ENCODE measurements around the gene ATCAY.
"Not testable (repeated sequence)": the region's sequence is repeated elsewhere in the genome, so short reads cannot be mapped to it uniquely, and the experiment has no call there.

The ATCAY gene

GRCh38 chr19:3950871-3951861 lies 70.7 kb downstream of the ATCAY start:
- DNase-seq, result no peak

DNA sequence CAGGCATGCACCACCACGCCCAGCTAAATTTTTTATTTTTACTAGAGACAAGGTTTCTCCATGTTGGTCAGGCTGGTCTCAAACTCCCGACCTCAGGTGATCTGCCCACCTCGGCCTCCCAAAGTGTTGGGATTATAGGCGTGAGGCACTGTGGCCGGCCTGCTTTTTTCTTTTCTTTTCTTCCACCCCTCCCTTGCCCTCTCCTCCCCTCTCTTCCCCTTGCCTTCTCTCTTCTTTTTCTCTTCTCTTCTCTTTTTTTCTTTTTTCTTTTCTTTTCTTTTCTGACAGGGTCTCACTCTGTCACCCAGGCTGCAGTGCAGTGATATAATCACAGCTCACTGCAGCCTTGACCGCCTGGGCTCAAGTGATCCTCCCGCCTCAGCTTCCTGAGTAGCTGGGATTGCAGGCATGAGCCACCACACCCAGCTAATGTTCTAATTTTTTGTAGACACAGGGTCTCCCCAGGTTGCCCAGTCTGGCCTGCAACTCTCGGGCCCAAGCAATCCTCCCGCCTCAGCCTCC lies 72.3 kb downstream of the ATCAY start:
- DNase-seq, result not testable (repeated sequence)

DNA sequence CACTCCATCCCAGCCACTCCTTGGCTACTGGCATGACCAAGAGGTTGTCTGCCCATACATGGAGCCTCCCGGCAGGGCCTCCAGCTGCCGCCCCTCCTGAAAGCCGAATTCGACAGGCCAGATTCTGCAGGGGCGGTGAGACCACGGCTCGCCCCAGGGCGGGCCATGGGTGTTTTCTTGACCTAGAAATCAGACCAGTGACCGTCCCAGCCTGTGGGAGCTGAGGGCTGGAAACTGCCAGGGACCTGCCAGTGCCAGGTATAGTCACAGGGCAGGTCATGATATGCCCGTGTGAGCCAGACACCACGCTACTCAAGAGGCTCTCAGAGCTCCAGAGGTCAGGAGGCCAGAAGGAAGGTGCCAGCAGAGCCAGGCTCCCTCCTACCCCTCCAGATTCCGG lies 73.6 kb downstream of the ATCAY start:
- no peak for DNase-seq

DNA sequence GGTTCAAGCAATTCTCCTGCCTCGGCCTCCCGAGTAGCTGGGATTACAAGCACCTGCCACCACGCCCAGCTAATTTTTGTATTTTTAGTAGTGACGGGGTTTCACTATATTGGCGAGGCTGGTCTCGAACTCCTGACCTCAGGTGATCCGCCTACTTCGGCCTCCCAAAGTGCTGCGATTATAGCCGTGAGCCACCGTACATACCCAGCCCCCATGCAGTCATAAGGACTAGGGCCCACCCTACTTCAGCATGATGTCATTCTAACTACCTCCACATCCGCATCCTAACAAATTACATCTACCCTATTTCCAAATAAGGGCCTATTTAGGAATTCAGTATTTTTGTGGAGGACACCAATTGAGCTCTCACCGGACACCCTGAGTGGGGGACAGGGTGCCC lies 74.8 kb downstream of the ATCAY start:
- not testable (repeated sequence) for DNase-seq

DNA sequence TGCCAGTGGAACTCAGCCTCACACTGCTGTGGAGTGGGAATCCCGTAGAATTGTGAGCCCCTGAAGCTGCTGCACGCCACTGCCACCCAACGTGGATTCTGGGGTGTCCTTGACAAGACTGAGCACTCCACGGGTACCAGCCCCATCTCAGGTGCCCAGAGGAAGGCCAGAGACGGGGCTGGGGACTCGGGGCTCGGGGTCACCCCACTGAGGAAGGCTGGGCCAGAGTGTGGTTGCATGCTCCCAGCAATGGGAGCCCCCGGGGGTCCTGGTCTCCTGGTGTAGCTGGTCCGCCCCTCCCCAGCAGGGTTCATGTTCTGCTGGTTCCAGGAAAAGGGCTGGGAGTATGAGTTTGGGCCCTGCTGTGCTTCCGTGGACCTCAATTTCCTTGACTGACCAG lies 75.2 kb downstream of the ATCAY start:
- no peak for DNase-seq

GRCh38 chr19:3958836-3959765 lies 78.6 kb downstream of the ATCAY start:
- DNase-seq, result no peak

- no peak for DNase-seq
Measured at GRCh38 chr19:3959766-3960131, 79.3 kb downstream of the ATCAY start.

DNA sequence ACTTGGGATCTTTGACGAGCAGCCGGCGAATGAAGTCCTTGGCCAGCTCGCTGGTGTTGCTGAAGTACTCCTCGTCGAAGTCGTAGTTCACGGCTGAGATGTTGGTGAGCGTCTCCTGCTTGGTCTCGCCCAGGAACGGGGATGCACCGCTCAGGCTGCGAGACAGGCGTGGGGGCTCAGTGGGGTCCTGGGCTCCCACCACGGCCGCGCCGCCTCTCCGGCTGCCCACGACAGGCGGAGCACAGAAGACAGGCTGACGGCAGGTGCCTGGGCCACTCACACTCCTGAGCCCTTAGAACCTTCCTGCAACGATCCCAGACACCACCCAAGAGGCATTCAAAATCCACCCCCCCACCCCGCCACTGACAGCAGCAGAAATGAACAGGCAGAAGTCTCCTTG lies 80.5 kb downstream of the ATCAY start:
- DNase-seq, result no peak

GRCh38 chr19:3963458-3964255 lies 83.2 kb downstream of the ATCAY start:
- DNase-seq, result no peak

DNA sequence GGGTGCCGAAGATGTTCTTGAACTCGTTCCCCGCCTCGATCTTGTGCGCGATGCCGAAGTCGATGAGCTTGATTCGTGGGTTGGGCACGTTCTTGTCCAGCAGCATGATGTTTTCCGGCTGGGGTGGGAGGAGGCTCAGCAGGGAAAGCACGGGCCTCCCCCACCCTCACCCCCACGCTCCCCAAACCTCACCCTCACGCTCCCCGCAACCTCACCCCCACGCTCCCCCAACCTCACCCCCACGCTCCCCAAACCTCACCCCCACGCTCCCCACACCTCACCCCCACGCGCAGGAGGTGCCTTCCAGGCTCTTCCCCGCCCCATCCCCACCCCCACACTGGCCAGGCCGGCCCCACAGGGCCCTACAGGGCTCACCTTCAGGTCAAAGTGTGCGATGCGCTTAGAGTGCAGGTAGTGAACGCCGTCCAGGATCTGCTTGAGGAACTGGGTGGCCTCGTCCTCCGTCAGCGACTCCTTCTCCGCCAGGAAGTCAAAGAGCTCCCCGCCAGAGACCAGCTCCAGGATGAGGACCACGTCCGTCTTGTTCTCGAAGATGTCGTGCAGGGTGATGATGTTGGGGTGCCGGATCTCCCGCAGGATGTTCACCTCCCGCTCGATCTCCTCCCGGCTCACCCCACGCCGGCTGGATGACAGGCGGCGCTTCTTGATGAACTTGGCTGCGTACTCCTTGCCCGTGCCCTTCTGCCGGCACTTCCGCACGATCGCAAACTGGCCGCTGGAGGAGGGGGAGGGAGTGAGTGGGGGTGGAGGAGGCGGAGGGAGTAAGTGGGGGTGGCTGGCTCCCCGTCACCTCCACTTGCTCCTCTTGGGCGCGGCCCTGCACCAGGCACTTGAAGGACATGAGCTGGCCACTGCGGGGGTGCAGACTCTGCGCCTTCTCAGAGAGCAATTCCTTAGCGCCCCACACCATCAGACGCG lies 84.0 kb downstream of the ATCAY start:
- DNase-seq, result no peak

GRCh38 chr19:3966051-3967017 lies 85.8 kb downstream of the ATCAY start:
- DNase-seq, result no peak

GRCh38 chr19:3967983-3968382 lies 87.5 kb downstream of the ATCAY start:
- DNase-seq, result not testable (repeated sequence)

GRCh38 chr19:3968556-3969434 lies 88.3 kb downstream of the ATCAY start:
- DNase-seq, result peak; percentile 40 to 79

DNA sequence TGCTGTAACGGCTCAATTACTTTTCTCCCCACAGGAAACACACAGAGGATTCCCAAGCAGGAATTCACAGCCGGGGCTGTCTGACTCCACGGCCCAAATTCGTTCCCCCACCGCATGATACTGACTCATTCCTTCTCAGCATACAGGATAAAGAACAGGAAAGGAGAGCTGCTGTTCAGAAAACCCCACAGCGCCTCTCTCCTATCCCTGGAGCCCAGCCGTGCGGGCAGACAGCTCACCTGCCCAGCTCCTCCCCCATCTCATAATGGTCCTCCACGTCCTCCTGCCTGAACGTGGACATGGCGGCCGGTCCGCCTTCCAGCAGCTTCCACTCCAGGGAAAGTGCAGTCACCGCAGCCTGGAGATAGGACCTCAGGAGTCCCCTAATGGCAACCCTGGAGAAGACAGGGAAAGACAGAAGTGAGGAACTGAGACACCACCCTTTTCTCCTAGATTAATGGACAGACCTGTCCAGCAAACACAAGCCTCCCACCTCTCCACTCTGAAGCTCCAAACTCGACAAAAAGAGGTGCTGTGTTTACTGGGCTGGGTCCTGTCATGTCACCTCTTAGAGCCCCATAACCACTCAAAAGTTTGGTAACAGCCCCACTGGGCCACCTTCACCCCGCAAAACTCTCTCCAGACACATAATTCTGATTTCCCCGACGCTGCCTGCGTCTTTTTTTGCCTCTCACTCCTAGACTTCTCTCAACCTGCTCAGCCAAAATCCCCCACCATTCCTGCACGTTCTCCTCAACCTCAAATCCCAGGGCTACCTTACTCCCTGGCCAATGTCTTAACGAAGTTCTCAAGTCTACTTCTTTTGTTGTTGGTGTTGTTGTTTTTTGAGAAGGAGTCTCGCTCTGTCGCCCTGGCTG lies 89.2 kb downstream of the ATCAY start:
- DNase-seq, result no peak

DNA sequence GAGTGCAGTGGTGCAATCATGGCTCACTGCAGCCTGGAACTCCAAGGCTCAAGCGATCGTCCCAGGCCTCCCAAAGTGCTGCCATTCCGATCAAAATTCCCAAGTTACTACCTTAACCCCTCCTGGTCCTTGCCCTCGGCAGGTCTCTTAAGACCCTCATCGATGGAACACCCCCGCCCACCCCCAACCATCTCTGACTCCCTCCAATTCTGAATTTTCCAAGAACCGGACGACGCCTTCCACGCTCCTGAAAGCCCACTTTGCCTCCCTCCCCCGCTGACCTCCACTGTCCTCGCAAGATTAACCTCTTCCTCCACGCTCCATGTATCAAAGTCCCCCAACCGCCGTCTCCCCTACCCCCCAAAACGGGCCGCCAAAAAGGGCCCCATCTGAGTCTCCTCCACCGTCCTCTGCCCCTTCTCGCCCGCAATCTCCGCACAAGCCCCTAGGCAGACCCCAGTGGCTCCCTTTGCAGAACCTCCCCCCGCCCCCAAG lies 89.9 kb downstream of the ATCAY start:
- no peak for DNase-seq

GRCh38 chr19:3970808-3971598 lies 90.5 kb downstream of the ATCAY start, which contains the start of gene DAPK3:
DAPK3 (minus strand) TSS chr19:3971099; CDS start chr19:3969735, 1,364 bp downstream.
- DNase-seq, result peak; percentile 92 to 99

- DNase-seq, result no peak
Measured at GRCh38 chr19:3975144-3975543, 94.7 kb downstream of the ATCAY start.
